ENCODE data around the gene SDHB.

SDHB gene

DNA sequence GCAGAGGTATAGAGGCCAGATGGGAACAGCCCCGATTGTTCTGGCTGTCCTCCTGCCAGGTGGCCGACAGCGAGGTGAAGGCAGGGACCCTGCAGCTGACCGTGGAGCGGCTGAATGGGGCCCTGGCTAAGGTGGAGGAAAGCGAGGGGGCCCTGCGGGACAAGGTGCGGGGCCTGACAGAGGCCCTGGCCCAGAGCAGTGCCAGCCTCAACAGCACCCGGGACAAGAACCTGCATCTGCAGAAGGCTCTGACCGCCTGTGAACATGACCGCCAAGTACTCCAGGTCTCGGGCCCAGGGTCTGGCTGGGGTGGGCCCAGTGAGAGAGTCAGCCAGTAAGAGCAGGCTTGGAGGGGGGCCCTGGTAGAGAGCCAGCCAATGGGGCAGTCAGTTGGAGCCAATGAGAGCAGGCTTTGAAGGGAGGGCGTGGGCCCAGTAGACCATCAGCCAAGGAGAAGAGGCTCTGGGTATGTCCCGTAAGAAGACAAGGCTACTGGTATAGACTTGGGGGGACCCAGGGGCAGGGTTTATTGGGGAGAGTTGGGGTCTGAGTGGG lies 84.7 kb downstream of the SDHB start:
- DNase-seq (ENCODE audit: low read depth), result no peak

All from activated T-helper 1 cell treated with Interleukin-2 at 50 U/mL for 16 hours (primary cell).